ENCODE measurements around the gene MYO10. TPM values are rescaled to one million over a fixed set of nuclear protein-coding genes. Genes with fewer than 3 reads are reported as not detected.

MYO10 gene
- total and polyA plus RNA-seq, 2 donors (not counting 3 experiments of a cell fraction or from before 2014, with no cell fraction given): 36.0 to 148 TPM

DNA sequence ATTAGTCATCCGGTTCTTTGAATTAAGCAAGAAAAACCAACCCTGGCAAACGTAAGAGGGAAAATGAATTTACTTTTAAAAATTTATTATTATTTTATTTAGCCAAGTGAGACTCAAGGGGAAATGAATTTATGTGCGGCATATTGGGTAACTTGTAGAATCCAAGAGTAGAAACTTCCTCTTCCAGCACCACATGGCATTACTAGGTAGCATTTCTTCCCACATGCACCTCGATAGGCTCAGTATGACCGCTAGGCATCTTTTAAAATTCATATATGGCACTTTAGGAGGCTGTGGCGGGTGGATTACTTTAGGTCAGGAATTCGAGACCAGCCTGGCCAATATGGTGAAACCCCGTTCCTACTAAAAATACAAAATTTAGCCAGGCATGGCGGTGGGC lies 17.6 kb upstream of the MYO10 start:
- no peaks in the 10 kb centered on the region for H3K9me1 ChIP-seq (replicated peaks; ENCODE audit: control insufficient read depth, extremely low read depth, insufficient read depth, low read length)
- no peak overlapping the region for H3K4me3 ChIP-seq (replicated peaks in 1 of 3; ENCODE audit: insufficient read depth in 1 of 3, low read depth in 1 of 3, low read length in 3 of 3)
- no peak overlapping the region for H3K4me2 ChIP-seq (ENCODE audit: insufficient read depth, low read length)
- intact Hi-C loops (cut with micrococcal nuclease) (no loop called here), dilution Hi-C loops (cut with MboI; ENCODE audit: extremely low pct_ligation_motif_present, low sequenced_read_pairs) (no loop called here)
- FAIRE-seq (no peak), DNase-seq (ENCODE audit: low read depth, low spot score) (no peak)
- CTCF ChIA-PET: no interaction called here
- no peak overlapping the region for H2AFZ ChIP-seq (ENCODE audit: low read depth, low read length)
- peaks cover 12% of the 10 kb centered on the region for H3K4me1 ChIP-seq (ENCODE audit: control insufficient read depth, extremely low read depth, insufficient read depth, low read length)
- H4K20me1 ChIP-seq (replicated peaks; ENCODE audit: control insufficient read depth, extremely low read depth, insufficient read depth, low read length): no peaks in the 10 kb centered on the region
- POLR2A ChIA-PET: no interaction called here
- no peak overlapping the region for H3K9ac ChIP-seq (replicated peaks; ENCODE audit: extremely low read depth, insufficient read depth, low read length)
- no TSS peak for BruUV-seq (replicated peaks)
- no peaks in the 10 kb centered on the region for H3K27me3 ChIP-seq (ENCODE audit: control insufficient read depth in 2 of 2, insufficient read depth in 2 of 2, low read length in 2 of 2)
- H3K9me3 ChIP-seq (replicated peaks; ENCODE audit: control insufficient read depth, insufficient read depth, low read length): no peaks in the 10 kb centered on the region
- H3K79me2 ChIP-seq (ENCODE audit: control insufficient read depth, insufficient read depth, low read length): no peaks in the 10 kb centered on the region
- no peak overlapping the region for H3K27ac ChIP-seq (ENCODE audit: insufficient read depth, low read depth, low read length)
- H3K36me3 ChIP-seq (ENCODE audit: control insufficient read depth in 2 of 2, extremely low read depth in 1 of 2, insufficient read depth in 2 of 2, low read length in 2 of 2): no peaks in the 10 kb centered on the region
- TF ChIP-seq POLR2AphosphoS5 (IDR thresholded peaks at IDR 0.05; ENCODE audit: insufficient read depth, low read depth, low read length) (no peak), GATA2 (IDR thresholded peaks at IDR 0.05; ENCODE audit: insufficient read depth, insufficient read length, low read depth, low read length) (no peak), POLR2A (IDR thresholded peaks at IDR 0.05; ENCODE audit: low read depth, low read length) (no peak), MYC (IDR thresholded peaks at IDR 0.05; ENCODE audit: low read depth, low read length) (no peak), FOS (IDR thresholded peaks at IDR 0.05; ENCODE audit: borderline replicate concordance, insufficient read depth, low read length) (no peak), JUN (IDR thresholded peaks at IDR 0.05; ENCODE audit: borderline replicate concordance, insufficient read depth, insufficient read length, low read depth) (no peak), EZH2 (IDR thresholded peaks at IDR 0.05; ENCODE audit: borderline replicate concordance, low read depth, low read length, severe bottlenecking) (no peak)
- TF ChIP-seq, protein P1, sequence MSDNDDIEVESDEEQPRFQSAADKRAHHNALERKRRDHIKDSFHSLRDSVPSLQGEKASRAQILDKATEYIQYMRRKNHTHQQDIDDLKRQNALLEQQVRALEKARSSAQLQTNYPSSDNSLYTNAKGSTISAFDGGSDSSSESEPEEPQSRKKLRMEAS (IDR thresholded peaks at IDR 0.05; ENCODE audit: insufficient read depth, insufficient read length): no peak
